AG04450 (cell line): ENCODE measurements around the gene SHISA7. TPM values are rescaled to one million over a fixed set of nuclear protein-coding genes. Genes with fewer than 3 reads are reported as not detected.

Experiments
- CTCF ChIA-PET: fragments of 300-600, 350-600 bp; formaldehyde crosslinking; extraction: SDS; loops from one replicate; lab custom pipeline; 2022; ENCODE audit warnings: antibody characterized with exemption, inconsistent platforms; lab: Charles Lee
- POLR2A ChIA-PET: fragments of 350-600 bp; formaldehyde crosslinking; extraction: SDS; loops from one replicate; lab custom pipeline; 2021; ENCODE audit warnings: antibody characterized with exemption, inconsistent platforms; lab: Yijun Ruan, JAX
- DNase-seq: peaks from one replicate; pipeline ENCODE4 v3.0.0-alpha.2; 2011; ENCODE audit warnings: low read depth, low spot score
- H3K27ac ChIP-seq: one replicate; pipeline ENCODE4 v1.5.1; 2012; ENCODE audit warnings: low read depth, low read length, control low read depth
- H3K27me3 ChIP-seq: one replicate; pipeline ENCODE4 v1.6.0; 2012; ENCODE audit warnings: low read length; ENCODE audit not compliant: control insufficient read depth, insufficient read depth
- H3K4me3 ChIP-seq: 2 replicates; pipeline ENCODE4 v1.5.1; 2011; ENCODE audit warnings: mild to moderate bottlenecking, low read depth, low read length, control low read depth
- H3K9me3 ChIP-seq: 2 replicates; pipeline ENCODE4 v1.5.1; 2012; ENCODE audit warnings: low read length; ENCODE audit not compliant: control insufficient read depth, insufficient read depth
- CTCF ChIP-seq: IDR thresholded peaks from 2 replicates; pipeline ENCODE4 v1.5.1; 2011; ENCODE audit warnings: low read depth, low read length, control low read depth, inconsistent platforms
- polyA plus RNA-seq: library from polyadenylated mRNA; depleted of rRNA; stranded (reverse); fragments of >200 nt; gene quantifications from 2 replicates; pipeline ENCODE4 v1.2.3, GENCODE V29; 2011

The SHISA7 gene
- polyA plus RNA-seq, 1 experiment, result not detected

DNA sequence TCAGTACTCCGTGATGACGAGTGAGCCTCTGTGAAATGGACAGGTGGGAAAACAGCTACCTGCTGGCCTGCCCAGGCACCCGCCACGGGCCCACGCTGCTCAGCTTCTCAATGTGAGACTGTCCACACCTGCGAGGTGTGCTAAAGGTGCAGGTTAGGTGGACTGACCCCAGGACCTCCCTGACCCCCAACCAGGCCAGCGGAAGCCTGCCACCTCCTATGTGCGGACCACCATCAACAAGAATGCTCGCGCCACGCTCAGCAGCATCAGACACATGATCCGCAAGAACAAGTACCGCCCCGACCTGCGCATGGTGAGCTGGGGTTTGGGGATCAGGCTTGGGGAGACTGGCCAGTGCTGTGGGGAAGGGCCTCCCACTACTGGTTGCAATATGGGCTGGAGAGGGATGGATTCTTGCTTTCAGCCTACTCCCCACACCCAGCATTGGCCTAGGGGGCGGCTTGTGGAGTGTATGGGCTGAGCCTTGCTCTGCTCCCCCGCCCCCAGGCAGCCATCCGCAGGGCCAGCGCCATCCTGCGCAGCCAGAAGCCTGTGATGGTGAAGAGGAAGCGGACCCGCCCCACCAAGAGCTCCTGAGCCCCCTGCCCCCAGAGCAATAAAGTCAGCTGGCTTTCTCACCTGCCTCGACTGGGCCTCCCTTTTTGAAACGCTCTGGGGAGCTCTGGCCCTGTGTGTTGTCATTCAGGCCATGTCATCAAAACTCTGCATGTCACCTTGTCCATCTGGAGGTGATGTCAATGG, 55.2 kb downstream of the SHISA7 start:
- POLR2A ChIA-PET, result interaction anchor here (1.0 to 10.3 kb wide), 2 partner anchors 18 to 25 kb away, joined by 3 to 93 read pairs; partner anchors contain the start of genes GARIN5B and UBE2S
- no peak overlapping the region for H3K27ac ChIP-seq

GRCh38 chr19:55386493-55386971, 56.6 kb downstream of the SHISA7 start:
- POLR2A ChIA-PET, result interaction anchor here (0.9 to 10.3 kb wide), 3 partner anchors 18 to 48 kb away, joined by 3 to 93 read pairs (median 4); partner anchors contain the start of genes KMT5C and UBE2S

More for the DNA sequence above, 55.2 kb downstream of the SHISA7 start:
- no peak for TF ChIP-seq CTCF
- peaks cover 4% of the 10 kb centered on the region; the same call in 1 of the 2 replicates for H3K9me3 ChIP-seq
- no peak for DNase-seq
- no peaks in the 10 kb centered on the region for H3K27me3 ChIP-seq
- CTCF ChIA-PET, result interaction anchor here (2.3 kb wide), 1 partner anchor 116 kb away, joined by 10 read pairs; no protein-coding TSS in a partner anchor
- peak overlapping the region; percentile 99 for H3K4me3 ChIP-seq

GRCh38 chr19:55385724-55386492, 57.2 kb downstream of the SHISA7 start, which contains the start of gene RPL28:
Gene RPL28 (plus strand): TSS chr19:55385932. CDS start chr19:55386358, 426 bp downstream.
- TF ChIP-seq CTCF, result no peak
- DNase-seq, result peak; percentile 95

More at GRCh38 chr19:55386493-55386971, 56.6 kb downstream of the SHISA7 start:
- H3K4me3 ChIP-seq, result peak overlapping the region; percentile 99
- H3K27me3 ChIP-seq, result no peaks in the 10 kb centered on the region
- CTCF ChIA-PET, result interaction anchor here (2.3 kb wide), 1 partner anchor 118 kb away, joined by 10 read pairs; no protein-coding TSS in a partner anchor
- peaks cover 4% of the 10 kb centered on the region; the same call in 1 of the 2 replicates for H3K9me3 ChIP-seq
- H3K27ac ChIP-seq, result peak overlapping the region; percentile 68
- no peak for DNase-seq
- no peak for TF ChIP-seq CTCF

GRCh38 chr19:55384920-55385723, 58.0 kb downstream of the SHISA7 start:
- Histone ChIP-seq H3K4me3 (peak overlapping the region; percentile 99), H3K27me3 (no peaks in the 10 kb centered on the region), H3K9me3 (peaks cover 4% of the 10 kb centered on the region; the same call in 1 of the 2 replicates), H3K27ac (peak overlapping the region; percentile 93)
- ChIA-PET POLR2A (interaction anchor here (0.7 to 2.9 kb wide), 5 partner anchors 11 to 126 kb away, joined by 3 to 24 read pairs (median 4); partner anchors contain the start of genes IL11 and PPP6R1), CTCF (interaction anchor here (1.1 to 3.2 kb wide), 2 partner anchors 83 to 93 kb away, joined by 3 to 15 read pairs; no protein-coding TSS in a partner anchor)
- TF ChIP-seq CTCF, result no peak
- DNase-seq, result peak; percentile 87

More at GRCh38 chr19:55385724-55386492, 57.2 kb downstream of the SHISA7 start, which contains the start of gene RPL28:
- Histone ChIP-seq H3K27me3 (no peaks in the 10 kb centered on the region), H3K4me3 (peak within 1 kb of the TSS; percentile 99), H3K27ac (peak within 1 kb of the TSS; percentile 93), H3K9me3 (peaks cover 4% of the 10 kb centered on the region; the same call in 1 of the 2 replicates)
- POLR2A ChIA-PET, result interaction anchor here (0.9 to 10.3 kb wide), 3 partner anchors 17 to 47 kb away, joined by 3 to 93 read pairs (median 4); partner anchors contain the start of genes KMT5C and UBE2S
- CTCF ChIA-PET, result no interaction called here
